Embryonic facial prominence (tissue), 1 donor: Measurements from ENCODE around the gene C5orf46.

Experiments used
- DNase-seq: peaks from one replicate; pipeline ENCODE4 v3.0.0-alpha.2; 2016; ENCODE audit errors: extremely low spot score

The C5orf46 gene

GRCh38 chr5:147858565-147858964, 47.8 kb downstream of the C5orf46 start:
- no peak for DNase-seq

DNA sequence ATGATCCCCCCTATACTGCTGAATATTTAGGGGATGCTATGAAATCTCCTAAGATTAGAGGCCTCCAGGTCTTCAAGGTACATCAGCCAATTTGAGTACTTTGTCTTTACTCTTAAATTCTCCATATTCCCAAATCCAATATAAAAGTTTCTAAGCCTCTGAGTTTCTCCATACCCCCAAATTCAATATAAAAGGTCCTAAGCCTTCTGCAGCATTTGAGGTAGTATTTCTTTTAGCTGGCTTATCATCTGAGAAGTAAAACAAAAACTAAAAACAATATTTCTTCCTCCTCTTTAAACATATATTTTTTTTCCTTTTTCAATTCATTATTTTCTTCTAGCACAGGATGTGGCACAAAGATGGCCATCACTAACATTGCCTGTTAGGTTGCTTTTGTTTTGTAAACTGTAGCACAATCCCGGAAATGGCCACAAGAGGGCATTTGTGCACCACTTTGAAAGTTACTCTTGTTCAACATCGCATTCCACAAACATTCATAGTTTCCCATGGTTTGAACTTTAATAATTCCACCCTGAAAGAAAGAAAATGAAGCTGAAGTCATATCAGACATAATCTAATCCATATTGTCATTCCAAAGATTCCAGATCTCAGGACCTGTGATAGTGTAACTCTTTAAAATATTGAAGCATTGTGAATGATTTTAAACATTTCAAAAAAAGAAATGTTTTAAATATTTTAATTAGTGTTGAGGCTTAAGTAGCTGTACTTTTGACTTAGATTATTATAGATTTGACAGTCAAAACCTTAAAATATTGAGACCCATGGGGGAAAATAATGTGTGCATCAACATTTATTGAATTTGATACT, 48.8 kb downstream of the C5orf46 start:
- DNase-seq, result peak; percentile 21

GRCh38 chr5:147856801-147857200, 49.5 kb downstream of the C5orf46 start:
- DNase-seq, result no peak

DNA sequence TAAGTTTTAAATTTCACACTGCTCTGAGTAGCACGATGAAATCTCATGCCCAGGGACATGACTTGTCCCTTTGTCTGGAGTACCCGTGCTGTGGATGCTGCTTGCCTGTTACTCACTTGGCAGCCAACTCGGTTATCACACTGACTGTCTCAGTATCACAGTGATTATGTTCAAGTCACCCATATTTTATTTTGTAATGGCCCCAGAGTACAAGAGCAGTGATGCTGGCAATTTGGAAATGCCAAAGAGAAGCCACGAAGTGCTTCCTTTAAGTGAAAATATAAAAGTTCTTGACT, 50.6 kb downstream of the C5orf46 start:
- DNase-seq, result no peak

DNA sequence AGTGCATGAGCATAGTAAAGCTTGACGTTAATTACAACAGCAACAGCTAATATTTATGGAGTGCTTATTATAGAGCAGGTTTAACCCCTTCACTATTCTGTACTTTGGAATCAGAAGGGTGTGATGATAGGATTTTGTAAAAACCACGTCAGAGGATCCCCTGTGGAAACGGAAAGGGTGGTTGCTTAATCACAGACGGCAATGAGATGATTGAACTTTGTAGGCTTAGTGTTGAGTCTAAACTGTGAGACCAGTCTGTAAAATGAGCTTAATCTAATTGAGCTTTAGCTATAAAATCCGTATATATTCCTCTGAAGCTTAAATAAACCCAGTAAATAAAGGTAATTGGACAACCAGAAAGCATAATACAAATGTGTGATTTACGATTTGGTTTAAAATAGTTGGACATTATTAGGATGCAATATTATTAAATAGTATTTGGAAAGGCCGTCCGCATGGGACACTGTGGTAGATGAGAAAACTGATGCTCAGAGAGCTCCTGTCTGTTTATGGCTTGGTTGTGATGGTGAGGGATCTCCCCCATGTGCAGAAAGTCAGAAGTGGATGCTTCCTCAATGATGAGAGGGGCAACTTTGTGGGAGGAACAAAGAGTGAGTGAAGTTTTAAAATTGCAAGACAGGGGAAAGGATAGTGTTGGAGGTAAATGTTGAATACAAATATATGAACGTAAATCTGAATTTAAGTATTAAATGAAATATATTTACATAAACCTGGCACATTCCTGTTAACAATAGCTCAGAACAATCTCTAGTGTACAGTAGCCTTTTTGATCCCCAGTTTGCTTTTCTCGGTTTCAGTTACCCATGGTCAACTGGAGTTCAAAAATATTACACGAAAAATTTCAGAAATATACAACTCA, 51.2 kb downstream of the C5orf46 start:
- no peak for DNase-seq

DNA sequence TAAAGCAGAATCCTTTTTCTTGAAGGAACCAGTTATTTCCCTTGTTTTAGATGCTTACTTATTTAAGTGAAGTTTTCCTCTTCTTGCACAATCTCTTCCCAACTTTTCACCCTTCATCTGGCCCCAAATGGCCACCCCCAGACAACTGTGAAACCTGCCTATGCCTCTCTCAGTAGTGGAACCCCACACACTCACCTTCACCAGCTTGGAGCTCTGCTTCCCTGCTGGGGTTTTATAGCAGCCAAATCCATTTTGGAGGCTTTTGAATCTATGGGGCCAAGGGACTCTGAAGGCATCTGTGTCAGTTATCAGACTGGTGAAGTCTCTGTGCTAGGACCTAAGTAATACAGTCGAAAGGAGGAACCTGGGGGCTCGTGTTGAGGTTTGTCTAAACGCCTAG, 52.0 kb downstream of the C5orf46 start:
- no peak for DNase-seq

DNA sequence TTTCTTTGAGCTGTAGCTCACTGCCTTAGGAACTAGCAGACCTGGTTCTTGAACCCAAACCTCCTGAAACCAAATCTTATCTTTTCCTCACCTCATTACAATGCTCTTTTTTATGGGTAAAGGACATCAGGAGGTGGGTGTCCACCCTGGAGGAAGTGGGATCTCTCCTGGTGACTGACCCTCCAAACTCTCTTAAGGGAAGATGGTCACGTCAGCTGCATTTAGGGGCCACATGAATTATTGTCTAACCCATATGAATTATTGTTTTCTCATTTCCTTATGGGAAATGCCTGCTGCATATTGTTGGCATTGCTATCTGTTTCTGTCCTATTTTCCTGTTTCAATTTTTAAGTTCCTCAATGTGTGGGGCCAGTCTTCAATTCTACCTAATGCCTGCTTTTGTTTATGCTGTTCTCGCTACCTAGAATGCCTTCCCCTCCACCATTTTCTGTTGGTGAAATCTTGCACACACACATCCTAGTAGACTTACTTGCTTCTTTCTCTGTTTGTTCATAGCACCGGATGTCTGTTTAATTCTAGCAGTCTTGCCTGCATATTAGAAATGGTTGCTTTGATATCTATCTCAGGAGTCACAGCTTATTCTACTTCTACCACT, 52.9 kb downstream of the C5orf46 start:
- no peak for DNase-seq

DNA sequence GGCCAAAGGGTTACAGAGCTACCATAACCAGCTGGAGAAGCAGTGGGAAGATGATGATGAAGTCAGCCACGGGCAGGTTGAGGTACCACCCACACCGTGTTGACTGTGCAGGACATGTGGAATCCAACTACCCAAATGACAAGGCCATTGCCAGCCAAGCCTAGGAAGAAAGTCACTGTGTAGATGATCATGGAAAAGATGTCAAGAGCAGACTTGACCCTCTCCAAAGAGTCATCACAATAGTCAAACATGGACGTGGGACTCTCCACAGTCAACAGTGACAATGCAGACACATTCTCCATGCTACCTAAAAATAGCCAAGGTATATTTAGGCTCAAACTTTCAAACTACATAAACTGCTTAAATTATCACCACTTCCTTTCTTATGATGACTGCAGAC, 54.0 kb downstream of the C5orf46 start:
- DNase-seq, result no peak

GRCh38 chr5:147851578-147851977, 54.8 kb downstream of the C5orf46 start:
- DNase-seq, result no peak

- no peak for DNase-seq
These were observed 57.1 kb downstream of the C5orf46 start for GRCh38 chr5:147849226-147849625.

GRCh38 chr5:147845618-147846017, 60.7 kb downstream of the C5orf46 start:
- no peak for DNase-seq

DNA sequence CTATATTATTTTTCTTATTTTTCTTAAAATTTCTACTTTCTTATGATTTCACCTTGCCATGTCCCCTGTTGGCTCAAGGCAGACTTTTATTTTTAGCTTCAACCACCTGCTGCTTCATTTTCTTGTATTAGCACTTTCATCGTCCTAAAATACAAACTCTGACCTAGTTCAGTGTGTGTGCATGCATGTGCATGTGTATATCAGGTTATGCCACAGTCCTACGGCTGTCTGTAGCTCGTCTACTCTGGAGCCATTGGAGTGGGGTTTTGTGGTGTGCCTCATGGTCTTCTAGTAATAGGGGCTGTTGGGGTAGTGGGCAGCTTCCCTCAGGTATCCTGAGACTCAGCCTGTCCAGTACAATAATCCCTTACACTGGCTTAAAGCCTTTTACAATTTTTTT, 61.5 kb downstream of the C5orf46 start:
- no peak for DNase-seq

GRCh38 chr5:147842869-147843268, 63.5 kb downstream of the C5orf46 start:
- DNase-seq, result no peak
